Progenitor cell of endocrine pancreas (in vitro differentiated cells): ENCODE data around the gene APBB2. TPM values are rescaled to one million over a fixed set of nuclear protein-coding genes. Genes with fewer than 3 reads are reported as not detected.

Experiments used
- DNase-seq: peaks from one replicate; pipeline ENCODE4 v3.0.0; 2021; ENCODE audit warnings: low spot score; ENCODE audit not compliant: unreplicated experiment
- H3K27ac Mint-ChIP-seq: 2 replicates; pipeline ENCODE4 v1.8.0; 2021; ENCODE audit warnings: mild to moderate bottlenecking, moderate library complexity, mixed read lengths
- H3K27me3 Mint-ChIP-seq: 2 replicates; pipeline ENCODE4 v1.8.0; 2021; ENCODE audit warnings: mixed read lengths
- H3K36me3 Mint-ChIP-seq: 2 replicates; pipeline ENCODE4 v1.8.0; 2022; ENCODE audit warnings: mixed read lengths; ENCODE audit not compliant: insufficient read depth
- H3K4me1 Mint-ChIP-seq: 2 replicates; pipeline ENCODE4 v1.8.0; 2021; ENCODE audit warnings: low read depth, mixed read lengths
- H3K4me3 Mint-ChIP-seq: 2 replicates; pipeline ENCODE4 v1.8.0; 2021; ENCODE audit warnings: low read depth, mild to moderate bottlenecking, moderate library complexity, mixed read lengths
- H3K9me3 Mint-ChIP-seq: 2 replicates; pipeline ENCODE4 v1.8.0; 2021; ENCODE audit warnings: low read depth, mixed read lengths
- CTCF ChIP-seq: fragments of 200-600 bp; sonication (generic); IDR thresholded peaks from one replicate; pipeline ENCODE4 v1.5.0; 2021; ENCODE audit warnings: antibody characterized with exemption, mild to moderate bottlenecking; ENCODE audit not compliant: unreplicated experiment
- total RNA-seq: library from RNA; stranded (reverse); gene quantifications from 2 replicates; pipeline ENCODE4 v1.2.1, GENCODE V29; 2021

Gene APBB2
- total RNA-seq, 1 donor from 2014 or later: 61.7 TPM

DNA sequence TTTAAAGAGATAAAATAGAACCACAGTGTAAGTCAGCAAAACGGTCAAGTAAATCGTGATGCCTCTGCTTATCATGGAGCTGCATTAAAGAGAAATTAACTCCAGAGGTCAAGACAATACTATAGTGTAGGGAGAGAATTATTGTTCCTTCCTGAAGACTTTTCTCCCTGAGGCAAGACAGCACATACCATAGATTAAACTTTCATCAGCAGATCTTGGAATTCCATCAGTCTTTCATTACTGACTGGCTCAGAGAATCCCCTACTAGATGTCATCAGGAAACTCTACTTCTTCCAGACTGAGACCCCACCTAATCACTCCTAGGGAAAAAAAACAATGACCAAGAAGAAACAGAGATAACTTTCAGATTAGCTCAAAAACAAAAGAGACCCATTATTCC lies 333.2 kb downstream of the APBB2 start:
- H3K27me3 Mint-ChIP-seq: no peaks in the 10 kb centered on the region
- no peak for DNase-seq
- no peak overlapping the region for H3K27ac Mint-ChIP-seq
- peaks cover 13% of the 10 kb centered on the region for H3K4me1 Mint-ChIP-seq
- TF ChIP-seq CTCF: no peak
- no peaks in the 10 kb centered on the region for H3K9me3 Mint-ChIP-seq
- no peak overlapping the region for H3K4me3 Mint-ChIP-seq
- peaks cover 13% of the 10 kb centered on the region for H3K36me3 Mint-ChIP-seq

DNA sequence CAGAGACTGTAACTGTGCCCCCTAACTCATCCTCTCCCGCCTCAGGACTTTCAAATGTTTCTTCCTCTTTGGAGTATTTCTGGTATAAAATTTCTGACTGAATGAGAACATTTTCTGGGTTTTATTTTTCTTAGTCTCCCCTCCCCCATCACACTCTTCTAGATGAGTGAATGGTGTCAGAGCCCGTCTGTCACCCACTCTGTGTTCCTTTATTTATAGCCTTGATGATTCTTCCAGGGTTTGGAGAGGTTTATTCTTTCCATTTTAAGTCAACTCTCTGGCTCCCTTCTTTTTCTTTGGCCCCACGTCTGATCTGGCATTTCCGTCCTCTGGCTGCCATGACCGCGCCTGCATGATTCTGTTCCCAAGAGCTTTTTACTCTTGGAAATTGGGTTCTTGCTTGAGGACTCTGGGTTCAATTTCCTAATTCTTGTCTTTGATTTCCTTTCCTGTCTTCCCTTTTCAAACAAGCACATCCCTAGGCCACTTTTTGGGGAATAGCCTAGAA lies 335.7 kb downstream of the APBB2 start:
- Mint-ChIP-seq H3K9me3 (no peaks in the 10 kb centered on the region), H3K27me3 (no peaks in the 10 kb centered on the region), H3K4me3 (no peak overlapping the region), H3K4me1 (peaks cover 32% of the 10 kb centered on the region), H3K27ac (peak overlapping the region; percentile 68), H3K36me3 (peaks cover 10% of the 10 kb centered on the region)
- DNase-seq: no peak
- no peak for TF ChIP-seq CTCF

GRCh38 chr4:40877081-40877480 lies 337.3 kb downstream of the APBB2 start:
- H3K36me3 Mint-ChIP-seq: peaks cover 9% of the 10 kb centered on the region
- H3K27ac Mint-ChIP-seq: no peak overlapping the region
- DNase-seq: no peak
- no peak overlapping the region for H3K4me3 Mint-ChIP-seq
- H3K27me3 Mint-ChIP-seq: no peaks in the 10 kb centered on the region
- H3K9me3 Mint-ChIP-seq: no peaks in the 10 kb centered on the region
- TF ChIP-seq CTCF: no peak
- peaks cover 39% of the 10 kb centered on the region for H3K4me1 Mint-ChIP-seq

DNA sequence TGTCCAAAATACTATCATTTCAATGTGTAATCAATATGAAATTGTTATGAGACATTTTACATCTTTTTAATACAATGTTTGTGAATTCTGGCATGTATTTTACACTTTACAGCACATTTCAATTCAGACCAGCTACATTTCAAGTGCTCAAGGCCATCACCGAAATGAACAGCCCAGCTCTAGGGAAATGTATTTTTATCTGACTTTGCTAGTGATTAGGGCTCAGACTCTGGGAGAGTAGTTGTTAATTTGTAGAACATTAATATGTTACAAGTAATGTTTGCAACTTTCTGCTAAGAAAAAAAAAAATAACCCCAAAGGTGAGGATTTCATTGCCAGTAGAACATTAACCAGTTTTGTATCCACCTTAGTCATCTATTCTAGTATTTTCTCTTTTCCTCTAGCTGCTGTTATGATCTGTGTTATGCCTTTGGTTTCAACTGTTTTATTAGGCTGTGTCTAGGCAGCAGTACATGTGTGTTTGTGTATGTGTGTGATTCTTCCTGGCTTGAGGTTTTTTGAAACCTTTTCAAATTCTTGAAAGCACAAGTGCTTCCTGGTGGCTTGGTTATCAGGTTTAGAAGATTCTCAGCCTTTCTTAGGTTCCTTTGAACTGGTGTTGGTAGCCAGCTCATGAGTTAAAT lies 338.7 kb downstream of the APBB2 start:
- no peak for DNase-seq
- H3K27ac Mint-ChIP-seq: peak overlapping the region; percentile 7
- peaks cover 35% of the 10 kb centered on the region for H3K4me1 Mint-ChIP-seq
- no peak for TF ChIP-seq CTCF
- H3K4me3 Mint-ChIP-seq: no peak overlapping the region
- H3K27me3 Mint-ChIP-seq: no peaks in the 10 kb centered on the region
- no peaks in the 10 kb centered on the region for H3K9me3 Mint-ChIP-seq
- peaks cover 8% of the 10 kb centered on the region for H3K36me3 Mint-ChIP-seq

DNA sequence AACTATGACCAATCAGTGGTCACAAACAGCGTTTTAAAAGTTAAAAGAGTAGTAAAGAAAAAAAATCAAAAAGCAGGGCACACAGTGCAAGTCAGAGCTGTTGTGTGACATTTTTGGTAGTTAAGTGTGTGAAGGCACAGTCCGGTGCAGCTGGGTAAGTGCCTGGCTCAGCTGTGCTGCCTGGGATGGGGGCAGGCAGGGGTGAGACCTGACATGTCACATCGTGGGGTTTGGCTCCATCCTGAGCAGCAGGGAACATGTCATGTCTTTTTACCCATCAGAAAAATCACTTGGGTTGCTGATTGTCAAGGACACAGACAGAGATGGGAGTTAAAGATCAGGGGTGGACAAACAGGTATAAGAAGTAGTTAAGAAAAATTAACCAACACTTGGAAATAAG lies 339.4 kb downstream of the APBB2 start:
- Mint-ChIP-seq H3K27me3 (no peaks in the 10 kb centered on the region), H3K36me3 (peaks cover 7% of the 10 kb centered on the region), H3K4me3 (no peak overlapping the region), H3K27ac (peak overlapping the region; percentile 85), H3K4me1 (peaks cover 35% of the 10 kb centered on the region), H3K9me3 (no peaks in the 10 kb centered on the region)
- DNase-seq: no peak
- TF ChIP-seq CTCF: no peak
